Progenitor cell of endocrine pancreas (in vitro differentiated cells): ENCODE measurements around the gene PDCD1LG2. TPM values are rescaled to one million over a fixed set of nuclear protein-coding genes. Genes with fewer than 3 reads are reported as not detected.

ENCODE experiments used
- DNase-seq: peaks from one replicate; pipeline ENCODE4 v3.0.0; 2021; ENCODE audit warnings: low spot score; ENCODE audit not compliant: unreplicated experiment
- H3K27ac Mint-ChIP-seq: 2 replicates; pipeline ENCODE4 v1.8.0; 2021; ENCODE audit warnings: mild to moderate bottlenecking, moderate library complexity, mixed read lengths
- H3K27me3 Mint-ChIP-seq: 2 replicates; pipeline ENCODE4 v1.8.0; 2021; ENCODE audit warnings: mixed read lengths
- H3K36me3 Mint-ChIP-seq: 2 replicates; pipeline ENCODE4 v1.8.0; 2022; ENCODE audit warnings: mixed read lengths; ENCODE audit not compliant: insufficient read depth
- H3K4me1 Mint-ChIP-seq: 2 replicates; pipeline ENCODE4 v1.8.0; 2021; ENCODE audit warnings: low read depth, mixed read lengths
- H3K4me3 Mint-ChIP-seq: 2 replicates; pipeline ENCODE4 v1.8.0; 2021; ENCODE audit warnings: low read depth, mild to moderate bottlenecking, moderate library complexity, mixed read lengths
- H3K9me3 Mint-ChIP-seq: 2 replicates; pipeline ENCODE4 v1.8.0; 2021; ENCODE audit warnings: low read depth, mixed read lengths
- CTCF ChIP-seq: fragments of 200-600 bp; sonication (generic); IDR thresholded peaks from one replicate; pipeline ENCODE4 v1.5.0; 2021; ENCODE audit warnings: antibody characterized with exemption, mild to moderate bottlenecking; ENCODE audit not compliant: unreplicated experiment
- total RNA-seq: library from RNA; stranded (reverse); gene quantifications from 2 replicates; pipeline ENCODE4 v1.2.1, GENCODE V29; 2021

Gene PDCD1LG2
- total RNA-seq, 1 donor from 2014 or later: not detected

DNA sequence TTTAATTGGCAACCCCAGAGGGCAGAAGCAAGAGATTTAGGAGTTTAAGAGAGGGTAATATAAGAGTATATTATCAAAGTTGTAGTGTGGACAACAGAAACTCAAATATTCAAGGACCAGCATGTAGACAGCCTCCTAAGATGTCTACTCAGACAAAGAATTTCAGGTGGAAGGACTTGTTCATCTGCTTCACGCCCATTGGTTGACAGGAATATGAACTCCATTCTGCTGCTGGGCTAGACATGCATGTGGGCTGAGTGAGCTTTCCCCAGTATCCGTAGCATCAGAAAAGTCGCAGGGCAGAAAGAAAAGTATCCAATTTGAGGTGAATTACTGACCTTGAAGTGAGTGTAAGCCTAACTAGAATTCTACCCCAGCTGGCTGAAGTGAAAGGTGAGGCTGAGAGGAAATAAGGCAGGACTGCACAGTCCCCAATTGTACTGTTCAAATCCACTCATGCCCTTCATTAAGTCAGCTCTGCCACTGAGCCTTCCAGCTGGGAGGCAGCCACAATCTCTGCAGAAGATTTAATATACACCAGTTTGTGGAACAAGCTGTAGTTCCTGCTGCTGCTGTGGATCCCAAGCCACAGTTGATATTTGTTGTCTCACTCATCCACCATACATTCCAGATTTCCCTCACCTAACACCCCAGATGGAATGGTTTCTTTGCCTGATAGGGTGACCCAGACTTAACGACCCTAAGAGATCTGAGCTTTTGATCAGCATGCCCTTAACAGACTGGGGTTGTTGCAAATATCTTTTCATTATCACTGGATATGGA, 41.2 kb downstream of the PDCD1LG2 start:
- TF ChIP-seq CTCF: no peak
- no peak overlapping the region for H3K4me3 Mint-ChIP-seq
- H3K27ac Mint-ChIP-seq: no peak overlapping the region
- H3K4me1 Mint-ChIP-seq: no peaks in the 10 kb centered on the region
- H3K36me3 Mint-ChIP-seq: no peaks in the 10 kb centered on the region
- H3K9me3 Mint-ChIP-seq: no peaks in the 10 kb centered on the region
- no peak for DNase-seq
- H3K27me3 Mint-ChIP-seq: no peaks in the 10 kb centered on the region

DNA sequence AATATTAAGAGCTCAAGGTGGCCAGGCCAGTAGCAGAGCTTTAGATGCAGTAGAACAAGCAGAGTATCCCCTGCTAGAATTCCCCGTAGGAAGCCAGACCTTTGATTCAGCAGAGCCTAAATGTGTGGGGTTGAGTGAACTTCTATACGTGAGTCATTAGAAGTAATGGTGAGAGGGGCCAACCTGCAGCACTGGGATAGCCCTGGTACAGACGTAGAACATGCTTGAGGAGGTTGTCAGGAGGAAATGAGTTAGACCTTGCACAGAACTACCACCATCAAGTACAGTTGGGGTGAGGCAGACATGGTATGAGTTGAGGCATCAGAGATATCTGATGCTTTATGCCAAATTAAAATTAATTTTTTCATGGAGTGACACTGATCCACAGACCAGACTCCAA, 42.0 kb downstream of the PDCD1LG2 start:
- no peak for TF ChIP-seq CTCF
- H3K4me3 Mint-ChIP-seq: no peak overlapping the region
- H3K4me1 Mint-ChIP-seq: no peaks in the 10 kb centered on the region
- H3K27ac Mint-ChIP-seq: no peak overlapping the region
- no peak for DNase-seq
- no peaks in the 10 kb centered on the region for H3K36me3 Mint-ChIP-seq
- no peaks in the 10 kb centered on the region for H3K27me3 Mint-ChIP-seq
- no peaks in the 10 kb centered on the region for H3K9me3 Mint-ChIP-seq

DNA sequence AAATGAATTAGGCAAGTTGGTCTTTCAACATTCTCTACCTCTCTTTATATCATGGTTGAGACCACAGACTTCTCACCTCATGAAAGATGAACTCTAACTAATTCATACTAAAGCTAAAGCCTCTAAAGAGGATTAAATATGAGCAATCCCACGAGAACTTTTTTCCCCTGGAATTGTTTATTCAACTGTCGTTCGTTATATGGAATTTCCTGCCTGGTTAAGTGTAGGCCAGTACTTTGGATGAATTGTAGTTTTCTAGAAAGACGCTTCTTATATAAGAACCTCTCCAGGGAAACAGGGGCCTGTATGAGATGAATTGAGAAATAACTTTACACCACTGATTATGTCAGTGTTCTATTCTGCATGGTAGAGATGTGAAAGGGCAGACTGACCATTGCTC, 42.9 kb downstream of the PDCD1LG2 start:
- no peak for DNase-seq
- Mint-ChIP-seq H3K27me3 (no peaks in the 10 kb centered on the region), H3K36me3 (no peaks in the 10 kb centered on the region), H3K9me3 (no peaks in the 10 kb centered on the region), H3K4me3 (no peak overlapping the region), H3K27ac (no peak overlapping the region), H3K4me1 (no peaks in the 10 kb centered on the region)
- no peak for TF ChIP-seq CTCF

DNA sequence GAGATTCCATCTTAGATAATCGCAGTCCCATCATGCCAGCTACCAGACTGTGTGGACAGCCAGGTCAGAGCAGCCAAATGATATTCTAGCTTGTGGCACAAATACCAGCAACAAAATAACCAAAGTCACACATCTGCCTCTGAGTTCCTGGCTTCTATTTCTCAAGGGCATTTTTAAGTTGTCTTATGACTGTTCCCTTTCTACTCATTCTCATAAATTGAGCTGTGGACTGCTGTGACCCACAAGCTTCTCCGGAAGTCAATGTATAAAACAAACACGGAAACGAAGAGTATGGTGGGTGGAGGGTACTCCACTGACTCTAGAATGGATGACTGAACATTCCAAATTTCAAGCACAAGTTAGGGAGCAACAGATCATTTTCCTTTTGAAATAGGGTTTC, 43.9 kb downstream of the PDCD1LG2 start:
- no peaks in the 10 kb centered on the region for H3K27me3 Mint-ChIP-seq

GRCh38 chr9:5556101-5556705, 45.9 kb downstream of the PDCD1LG2 start:
- H3K4me1 Mint-ChIP-seq: no peaks in the 10 kb centered on the region
- no peak overlapping the region for H3K4me3 Mint-ChIP-seq
- H3K36me3 Mint-ChIP-seq: no peaks in the 10 kb centered on the region
- H3K27me3 Mint-ChIP-seq: no peaks in the 10 kb centered on the region
- no peaks in the 10 kb centered on the region for H3K9me3 Mint-ChIP-seq
- H3K27ac Mint-ChIP-seq: no peak overlapping the region
- TF ChIP-seq CTCF: no peak
- DNase-seq: no peak

More for the DNA sequence above, 43.9 kb downstream of the PDCD1LG2 start:
- Mint-ChIP-seq H3K9me3 (no peaks in the 10 kb centered on the region), H3K4me3 (no peak overlapping the region), H3K27ac (no peak overlapping the region), H3K36me3 (no peaks in the 10 kb centered on the region), H3K4me1 (no peaks in the 10 kb centered on the region)
- no peak for TF ChIP-seq CTCF
- DNase-seq: no peak
